GM12878 (cell line): Measurements from ENCODE around the gene ZBED5. TPM values are rescaled to one million over a fixed set of nuclear protein-coding genes. Genes with fewer than 3 reads are reported as not detected.

Experiments used
- ATAC-seq: fragments of 200-7000 bp; cut with Tn5 transposase; 3 replicates; pipeline ENCODE4 v1.9.1; 2020; ENCODE audit warnings: mild to moderate bottlenecking, moderate library complexity
- BruUV-seq: library from RNA; stranded (reverse); fragments of 400-500 nt; replicated peaks from 2 replicates; lab custom pipeline; 2021; lab: Mats Ljungman, UMichigan
- CTCF ChIA-PET: fragments of 300-600 bp; sonication (Branson Sonifier 250); formaldehyde crosslinking; extraction: SDS; loops from one replicate; lab custom pipeline; 2021; ENCODE audit warnings: inconsistent platforms; lab: Yijun Ruan, JAX
- POLR2A ChIA-PET: fragments of 350-600 bp; formaldehyde crosslinking; extraction: SDS; loops from one replicate; lab custom pipeline; 2021; ENCODE audit warnings: inconsistent platforms; lab: Charles Lee
- RAD21 ChIA-PET: fragments of 300-600 bp; sonication (Branson Sonifier 250); formaldehyde crosslinking; loops from one replicate; lab custom pipeline; 2023; ENCODE audit warnings: antibody characterized with exemption; ENCODE audit not compliant: unreplicated experiment; lab: Charles Lee
- SMC1A ChIA-PET: fragments of 300-600 bp; sonication (Branson Sonifier 250); formaldehyde crosslinking; loops from one replicate; lab custom pipeline; 2023; ENCODE audit not compliant: unreplicated experiment, uncharacterized antibody; lab: Charles Lee
- DNase-seq: peaks from one replicate; pipeline ENCODE4 v3.0.0-alpha.2; 2011; ENCODE audit warnings: low read depth, low spot score
- FAIRE-seq: peaks from 3 replicates; lab custom pipeline; 2011; peaks lifted over from hg19 to GRCh38; lab: Jason Lieb, UNC
- H2AFZ ChIP-seq: 2 replicates; pipeline ENCODE4 v1.6.0; 2011; ENCODE audit warnings: low read depth, low read length, control low read depth; ENCODE audit not compliant: control insufficient read depth
- H3K27ac ChIP-seq: 2 replicates; pipeline ENCODE4 v1.5.1; 2011; ENCODE audit warnings: control low read depth; ENCODE audit not compliant: control insufficient read depth, insufficient read depth
- H3K27me3 ChIP-seq, 2 experiments: replicated peaks in 1 of 2; 2 replicates each; pipeline versions ENCODE4 v1.6.0 to v1.6.1; 2011; ENCODE audit warnings: low read length in 1 of 2; ENCODE audit not compliant: control insufficient read depth in 2 of 2, insufficient read depth in 2 of 2
- H3K36me3 ChIP-seq, 2 experiments: 2 replicates each; pipeline ENCODE4 v1.5.1; 2011; ENCODE audit warnings: low read length in 1 of 2; ENCODE audit not compliant: control insufficient read depth in 2 of 2, insufficient read depth in 2 of 2
- H3K4me1 ChIP-seq: 2 replicates; pipeline ENCODE4 v1.6.1; 2011; ENCODE audit warnings: mild to moderate bottlenecking, low read length, moderate library complexity, mixed read lengths; ENCODE audit not compliant: control insufficient read depth, insufficient read depth
- H3K4me2 ChIP-seq: 2 replicates; pipeline ENCODE4 v1.6.0; 2011; ENCODE audit warnings: control low read depth; ENCODE audit not compliant: control insufficient read depth, insufficient read depth
- H3K4me3 ChIP-seq: fragments of 200-600 bp; sonication (generic); 2 replicates; pipeline ENCODE4 v1.5.1; 2016
- H3K79me2 ChIP-seq: 2 replicates; pipeline ENCODE4 v1.6.0; 2011; ENCODE audit warnings: low read length; ENCODE audit not compliant: control insufficient read depth, insufficient read depth
- H3K9ac ChIP-seq: 2 replicates; pipeline ENCODE4 v1.8.0; 2011; ENCODE audit warnings: low read length, control low read depth, mixed read lengths; ENCODE audit not compliant: control insufficient read depth, insufficient read depth
- H3K9me3 ChIP-seq: replicated peaks from 3 replicates; pipeline ENCODE4 v1.5.1; 2011; ENCODE audit warnings: mild to moderate bottlenecking, low read length; ENCODE audit not compliant: control insufficient read depth, insufficient read depth
- H4K20me1 ChIP-seq: 2 replicates; pipeline ENCODE4 v1.6.0; 2011; ENCODE audit not compliant: control insufficient read depth, insufficient read depth
- CHD4 ChIP-seq: fragments of 200-600 bp; sonication (generic); IDR thresholded peaks from 2 replicates; pipeline ENCODE4 v1.6.1; 2016; ENCODE audit warnings: mild to moderate bottlenecking
- IRF4 ChIP-seq: IDR thresholded peaks from 2 replicates; pipeline ENCODE4 v1.6.1; 2011; ENCODE audit warnings: low read depth, low read length
- KAT2A ChIP-seq: conservative IDR thresholded peaks from 2 replicates; pipeline ENCODE4 v1.6.1; 2011; ENCODE audit warnings: low read depth, low read length; ENCODE audit not compliant: control insufficient read depth
- NR2F1 ChIP-seq: fragments of 450-650 bp; conservative IDR thresholded peaks from 2 replicates; pipeline ENCODE4 v1.6.1; 2017; ENCODE audit warnings: mild to moderate bottlenecking
- NRF1 ChIP-seq: conservative IDR thresholded peaks from 2 replicates; pipeline ENCODE4 v1.6.1; 2011; ENCODE audit warnings: mild to moderate bottlenecking, low read depth, low read length, improper control_type of control experiment
- PML ChIP-seq: IDR thresholded peaks from 2 replicates; pipeline ENCODE4 v1.6.1; 2012; ENCODE audit warnings: low read length, inconsistent platforms
- RAD21 ChIP-seq: IDR thresholded peaks from 2 replicates; pipeline ENCODE4 v1.6.1; 2011; ENCODE audit warnings: mild to moderate bottlenecking, low read depth, low read length, moderate library complexity; ENCODE audit not compliant: insufficient read depth
- in situ Hi-C: fragments of 300-500 bp; cut with MboI; formaldehyde crosslinking; loops from 9 replicates; pipeline ENCODE4 v1.14.3; 2018; ENCODE audit warnings: mixed read lengths
- intact Hi-C: fragments of 100-400 bp; cut with micrococcal nuclease; formaldehyde crosslinking; loops from one replicate; pipeline ENCODE4 v1.14.2; 2022; ENCODE audit not compliant: unreplicated experiment
- polyA plus RNA-seq, 11 experiments: library from polyadenylated mRNA; depleted of rRNA in 4 of 11; unstranded in 6 of 11; stranded (reverse) in 5 of 11; fragments of >200 nt; fragmentation: Nextera tagmentation in 4 of 11; fragmentation: Illumina TruSeq in 1 of 11; extraction: Ambion mirVana in 4 of 11; extraction: Trizol in 1 of 11; gene quantifications; 1 replicate in 1 of 11; 2 replicates in 10 of 11; pipeline versions ENCODE4 v1.2.1 to v1.2.3, GENCODE V29; 2011 to 2016; ENCODE audit warnings: inconsistent platforms in 2 of 11, missing spikeins in 2 of 11, low read depth in 1 of 11
- total RNA-seq, 4 experiments: library from RNA; depleted of rRNA in 3 of 4; stranded (reverse); fragments of >200 nt in 3 of 4; fragmentation: Illumina TruSeq in 1 of 4; extraction: Trizol in 1 of 4; gene quantifications; 2 replicates each; pipeline versions ENCODE4 v1.2.1 to v1.2.3, GENCODE V29; 2013 to 2021
- TF ChIP-seq, protein P1 (sequence below): fragments of 450-650 bp; IDR thresholded peaks from 2 replicates; pipeline ENCODE4 v1.6.1; 2017; ENCODE audit warnings: mild to moderate bottlenecking, low read depth, inconsistent platforms; ENCODE audit not compliant: poor library complexity, severe bottlenecking
- TF ChIP-seq, protein P2 (sequence below): IDR thresholded peaks from 2 replicates; pipeline ENCODE4 v1.6.1; 2011; ENCODE audit warnings: borderline replicate concordance, low read depth, mild to moderate bottlenecking, moderate library complexity, mixed read lengths, low read length; ENCODE audit not compliant: insufficient read depth; ENCODE audit errors: extremely low read length

ZBED5 gene
- total and polyA plus RNA-seq, 10 of the 15 experiments (the other 5 are each of a cell fraction or from before 2014, with no cell fraction given): 27.3 to 86.8 (median 37.6) TPM

- Histone ChIP-seq H3K27me3 (no peaks in the 10 kb centered on the region), H3K79me2 (peaks cover 31% of the 10 kb centered on the region), H3K36me3 (no peaks in the 10 kb centered on the region), H4K20me1 (no peaks in the 10 kb centered on the region), H3K4me3 (no peak overlapping the region), H2AFZ (no peak overlapping the region), H3K4me2 (no peak overlapping the region), H3K4me1 (no peaks in the 10 kb centered on the region), H3K9ac (no peak overlapping the region), H3K9me3 (no peaks in the 10 kb centered on the region)
- BruUV-seq: no TSS peak
- RAD21 ChIA-PET: interaction anchor here (0.7 kb wide), 1 partner anchor 117 kb away, joined by 3 read pairs; no protein-coding TSS in a partner anchor
- POLR2A ChIA-PET: interaction anchor here (0.6 to 0.9 kb wide), 3 partner anchors 16 to 52 kb away, joined by 3 read pairs; no protein-coding TSS in a partner anchor
- intact Hi-C loops: no loop called here
- DNase-seq (no peak), ATAC-seq (no peak), FAIRE-seq (no peak)
- TF ChIP-seq, protein P1, sequence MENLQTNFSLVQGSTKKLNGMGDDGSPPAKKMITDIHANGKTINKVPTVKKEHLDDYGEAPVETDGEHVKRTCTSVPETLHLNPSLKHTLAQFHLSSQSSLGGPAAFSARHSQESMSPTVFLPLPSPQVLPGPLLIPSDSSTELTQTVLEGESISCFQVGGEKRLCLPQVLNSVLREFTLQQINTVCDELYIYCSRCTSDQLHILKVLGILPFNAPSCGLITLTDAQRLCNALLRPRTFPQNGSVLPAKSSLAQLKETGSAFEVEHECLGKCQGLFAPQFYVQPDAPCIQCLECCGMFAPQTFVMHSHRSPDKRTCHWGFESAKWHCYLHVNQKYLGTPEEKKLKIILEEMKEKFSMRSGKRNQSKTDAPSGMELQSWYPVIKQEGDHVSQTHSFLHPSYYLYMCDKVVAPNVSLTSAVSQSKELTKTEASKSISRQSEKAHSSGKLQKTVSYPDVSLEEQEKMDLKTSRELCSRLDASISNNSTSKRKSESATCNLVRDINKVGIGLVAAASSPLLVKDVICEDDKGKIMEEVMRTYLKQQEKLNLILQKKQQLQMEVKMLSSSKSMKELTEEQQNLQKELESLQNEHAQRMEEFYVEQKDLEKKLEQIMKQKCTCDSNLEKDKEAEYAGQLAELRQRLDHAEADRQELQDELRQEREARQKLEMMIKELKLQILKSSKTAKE: no peak
- TF ChIP-seq RAD21 (no peak), NRF1 (no peak), KAT2A (no peak), CHD4 (no peak), NR2F1 (no peak), IRF4 (no peak), PML (no peak)
- TF ChIP-seq, protein P2, sequence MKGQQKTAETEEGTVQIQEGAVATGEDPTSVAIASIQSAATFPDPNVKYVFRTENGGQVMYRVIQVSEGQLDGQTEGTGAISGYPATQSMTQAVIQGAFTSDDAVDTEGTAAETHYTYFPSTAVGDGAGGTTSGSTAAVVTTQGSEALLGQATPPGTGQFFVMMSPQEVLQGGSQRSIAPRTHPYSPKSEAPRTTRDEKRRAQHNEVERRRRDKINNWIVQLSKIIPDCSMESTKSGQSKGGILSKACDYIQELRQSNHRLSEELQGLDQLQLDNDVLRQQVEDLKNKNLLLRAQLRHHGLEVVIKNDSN: no peak
- TF ChIP-seq, all 136 proteins: peak for 0
- CTCF ChIA-PET: no interaction called here
- no peak overlapping the region for H3K27ac ChIP-seq
- SMC1A ChIA-PET: interaction anchor here (1.0 kb wide), 1 partner anchor 51 kb away, joined by 5 read pairs; no protein-coding TSS in a partner anchor
- in situ Hi-C loops: no loop called here
Measured at GRCh38 chr11:10861047-10861446, 3.2 kb upstream of the ZBED5 start.
